Heart right ventricle (tissue), 16 donors: ENCODE measurements around the gene VPS13D. TPM values are rescaled to one million over a fixed set of nuclear protein-coding genes. Genes with fewer than 3 reads are reported as not detected.

Experiments used
- ATAC-seq, 8 donors: fragments of 200-7000 bp; cut with Tn5 transposase; one replicate each; pipeline ENCODE4 v1.9.1; 2020; ENCODE audit warnings: mild to moderate bottlenecking in 8 of 8, moderate library complexity in 8 of 8, moderate number of reproducible peaks in 1 of 8
- DNase-seq, 2 donors: peaks; one replicate each; pipeline ENCODE4 v3.0.0-alpha.2; 2020
- H3K27ac ChIP-seq, 10 donors: fragments of 200-600 bp; sonication (generic) in 2 of 10; one replicate each; pipeline versions ENCODE4 v1.5.0 to v1.8.0; 2020 to 2022; ENCODE audit warnings: mild to moderate bottlenecking in 3 of 10
- H3K27me3 ChIP-seq, 7 donors: fragments of 200-600 bp; one replicate each; pipeline ENCODE4 v1.8.0; 2021 to 2022; ENCODE audit warnings: mild to moderate bottlenecking in 2 of 7
- H3K36me3 ChIP-seq, 9 donors: fragments of 200-600 bp; sonication (generic) in 1 of 9; one replicate each; pipeline versions ENCODE4 v1.5.0 to v1.8.0; 2020 to 2022; ENCODE audit warnings: mild to moderate bottlenecking in 2 of 9
- H3K4me1 ChIP-seq, 9 donors: fragments of 200-600 bp; sonication (generic) in 1 of 9; one replicate each; pipeline versions ENCODE4 v1.5.0 to v1.8.0; 2020 to 2022; ENCODE audit warnings: mild to moderate bottlenecking in 4 of 9
- H3K4me3 ChIP-seq, 10 donors: fragments of 200-600 bp; sonication (generic) in 2 of 10; one replicate each; pipeline versions ENCODE4 v1.5.0 to v1.8.0; 2020 to 2022; ENCODE audit warnings: mild to moderate bottlenecking in 7 of 10, moderate library complexity in 2 of 10
- H3K9me3 ChIP-seq, 11 donors: fragments of 200-600 bp in 10 of 11; sonication (generic) in 2 of 11; one replicate each; pipeline versions ENCODE4 v1.5.0 to v1.8.0; 2013 to 2022; ENCODE audit warnings: mild to moderate bottlenecking in 2 of 11, control low read depth in 1 of 11, moderate library complexity in 1 of 11
- WGBS, 2 donors: extraction: QIAGEN DNeasy Blood & Tissue Kit; methylation state at CpG; one replicate each; pipeline ENCODE4 v1.1.7; 2013; ENCODE audit warnings: inconsistent platforms in 1 of 2; 5-methylcytosine and 5-hydroxymethylcytosine counted together
- intact Hi-C, 10 donors: fragments of 100-400 bp; cut with DNase I; formaldehyde crosslinking; loops; one replicate each; pipeline versions ENCODE4 v1.11.1 to v1.14.2; 2022
- polyA plus RNA-seq, 2 donors: library from polyadenylated mRNA; stranded (reverse); fragments of 200-250 nt; gene quantifications; one replicate each; pipeline ENCODE4 v1.2.3, GENCODE V29; 2013
- total RNA-seq, 10 donors: library from RNA; stranded (reverse); fragmentation: NEBNext Ultra II Directional in 3 of 10; extraction: Animal tissue kit (Norgen Biotek cat#: 25700) in 3 of 10; gene quantifications; one replicate each; pipeline versions ENCODE4 v1.2.1 to v1.2.4, GENCODE V29; 2021 to 2023
- TF ChIP-seq, protein P1 (sequence below), 9 donors: fragments of 200-600 bp; sonication (generic) in 2 of 9; IDR thresholded peaks; one replicate each; pipeline versions ENCODE4 v1.5.0 to v1.8.0; 2021 to 2022; ENCODE audit warnings: antibody characterized with exemption in 9 of 9, mild to moderate bottlenecking in 5 of 9, moderate library complexity in 1 of 9
- donor health status: Arrhythmogenic right ventricular cardiomyopathy.
- donor health status: ischemic (EF 13 %, LVEDD 7.1; RV severe dilation, severe dysfunction).
- donor health status: healthy with polysubstance abuse.
- donor health status: DM: no; HTN: yes; CAD: no.
- donor health status: DM: no; HTN: no; CAD: no.
- donor health status: ischemic (EF 25% LVEDD 6.9; RV normal size, moderate dysfunction).
- donor health status: ischemic (EF 25% LVEDD 5.7; RV mildly dilated, moderate dysfunction).
- donor health status: healthy.
- donor health status: DM: yes; HTN: yes; CAD: no.
- donor health status: Ischemic cardiomyopathy.
- donor health status: ischemic (EF 35%, LVEDD 5.7; RV mildly dilated, moderate dysfunction).
- donor health status: nonischemic (EF 11% LVEDD 7.7; RV severe dilation, severe dysfunction).
- donor health status: DM: yes; HTN: yes; CAD: no.
- donor health status: PGD.
- donor health status: ischemic (EF 29% LVEDD 5.4; RV normal size, mild dysfunction).
- donor health status: nonischemic (EF 23%, LVEDD 6.1; RV moderate dilation, normal function).

Gene VPS13D
- total and polyA plus RNA-seq, 12 donors, result 36.9 to 161 (median 83.3) TPM

GRCh38 chr1:12515234-12515633 lies 285.4 kb downstream of the VPS13D start:
- ATAC-seq (no peak), DNase-seq (no peak)
- Histone ChIP-seq H3K27ac (no peak overlapping the region), H3K36me3 (peaks cover 0 to 25% (median 0%) of the 10 kb centered on the region in 9 donors), H3K27me3 (no peaks in the 10 kb centered on the region), H3K9me3 (no peaks in the 10 kb centered on the region), H3K4me1 (peaks cover 19 to 55% (median 37%) of the 10 kb centered on the region in 9 donors), H3K4me3 (no peak overlapping the region)
- WGBS, 2 donors, result 96 to 97% methylated on average over 5 of the region's 5 CpGs
- intact Hi-C loops, result no loop called here
- TF ChIP-seq, protein P1, sequence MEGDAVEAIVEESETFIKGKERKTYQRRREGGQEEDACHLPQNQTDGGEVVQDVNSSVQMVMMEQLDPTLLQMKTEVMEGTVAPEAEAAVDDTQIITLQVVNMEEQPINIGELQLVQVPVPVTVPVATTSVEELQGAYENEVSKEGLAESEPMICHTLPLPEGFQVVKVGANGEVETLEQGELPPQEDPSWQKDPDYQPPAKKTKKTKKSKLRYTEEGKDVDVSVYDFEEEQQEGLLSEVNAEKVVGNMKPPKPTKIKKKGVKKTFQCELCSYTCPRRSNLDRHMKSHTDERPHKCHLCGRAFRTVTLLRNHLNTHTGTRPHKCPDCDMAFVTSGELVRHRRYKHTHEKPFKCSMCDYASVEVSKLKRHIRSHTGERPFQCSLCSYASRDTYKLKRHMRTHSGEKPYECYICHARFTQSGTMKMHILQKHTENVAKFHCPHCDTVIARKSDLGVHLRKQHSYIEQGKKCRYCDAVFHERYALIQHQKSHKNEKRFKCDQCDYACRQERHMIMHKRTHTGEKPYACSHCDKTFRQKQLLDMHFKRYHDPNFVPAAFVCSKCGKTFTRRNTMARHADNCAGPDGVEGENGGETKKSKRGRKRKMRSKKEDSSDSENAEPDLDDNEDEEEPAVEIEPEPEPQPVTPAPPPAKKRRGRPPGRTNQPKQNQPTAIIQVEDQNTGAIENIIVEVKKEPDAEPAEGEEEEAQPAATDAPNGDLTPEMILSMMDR (IDR thresholded peaks at IDR 0.05), result no peak

GRCh38 chr1:12516741-12517140 lies 286.9 kb downstream of the VPS13D start:
- H3K36me3 ChIP-seq, result peaks cover 0 to 12% (median 0%) of the 10 kb centered on the region in 9 donors
- ATAC-seq (no peak), DNase-seq (no peak)
- 98% methylated on average over 13 of the region's 13 CpGs for WGBS, 2 donors
- H3K4me3 ChIP-seq, result no peak overlapping the region
- H3K9me3 ChIP-seq, result no peaks in the 10 kb centered on the region
- TF ChIP-seq, protein P1 (IDR thresholded peaks at IDR 0.05), result no peak
- no peaks in the 10 kb centered on the region for H3K27me3 ChIP-seq
- intact Hi-C loops, result no loop called here
- H3K4me1 ChIP-seq, result peaks cover 11 to 40% (median 22%) of the 10 kb centered on the region in 9 donors
- H3K27ac ChIP-seq, result no peak overlapping the region

- no peaks in the 10 kb centered on the region for H3K27me3 ChIP-seq
- no peaks in the 10 kb centered on the region for H3K9me3 ChIP-seq
- peak overlapping the region in 1 of 10 donors; percentile 3 for H3K4me3 ChIP-seq
- peak; percentile 74 to 95 (median 87) for ATAC-seq
- peaks cover 6 to 22% (median 14%) of the 10 kb centered on the region in 9 donors for H3K4me1 ChIP-seq
- TF ChIP-seq, protein P1 (IDR thresholded peaks at IDR 0.05), result no peak
- intact Hi-C loops, result no loop called here
- peak overlapping the region in 1 of 10 donors; percentile 2 for H3K27ac ChIP-seq
- 23 to 28% methylated on average over 21 of the region's 21 CpGs for WGBS, 2 donors
- peak; percentile 54 to 80 for DNase-seq
- H3K36me3 ChIP-seq, result no peaks in the 10 kb centered on the region
These were observed 289.3 kb downstream of the VPS13D start for GRCh38 chr1:12518931-12519692.

DNA sequence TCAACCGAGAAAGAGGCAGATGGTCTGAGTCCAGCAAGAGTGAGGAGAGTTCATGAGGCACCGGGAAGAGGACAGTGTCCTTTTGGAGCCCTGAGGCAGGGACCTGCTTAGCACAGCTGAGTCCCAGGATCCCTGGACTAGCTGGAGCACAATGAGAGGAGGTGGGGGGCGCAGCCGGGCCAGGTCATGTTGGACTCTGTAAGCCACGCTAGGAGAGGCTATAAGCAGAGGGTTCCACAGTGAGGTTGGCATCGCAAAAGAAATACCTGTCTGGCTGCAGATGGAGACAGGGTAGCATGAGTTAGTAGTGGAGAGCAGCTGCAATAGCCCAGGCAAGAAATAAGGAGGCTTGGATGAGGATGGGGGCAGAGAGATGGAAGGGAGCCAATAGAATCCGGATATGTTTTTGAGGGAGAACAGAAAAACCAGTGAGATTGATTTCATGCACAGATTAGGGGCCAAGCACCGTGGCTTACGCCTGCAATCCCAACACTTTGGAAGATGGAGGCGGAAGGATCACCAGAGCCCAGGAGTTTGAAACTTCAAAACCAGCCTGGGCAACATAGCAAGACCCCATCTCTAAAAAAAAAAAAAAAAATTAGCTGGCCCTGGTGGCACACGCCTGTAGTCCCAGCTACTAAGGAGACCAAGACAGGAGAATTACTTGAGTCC lies 290.0 kb downstream of the VPS13D start:
- intact Hi-C loops, result no loop called here

More for the DNA sequence above, 290.0 kb downstream of the VPS13D start:
- H3K9me3 ChIP-seq, result no peaks in the 10 kb centered on the region
- no peaks in the 10 kb centered on the region for H3K36me3 ChIP-seq
- WGBS, 2 donors, result 87 to 92% methylated on average over 11 of the region's 11 CpGs
- no peaks in the 10 kb centered on the region for H3K27me3 ChIP-seq
- DNase-seq (no peak), ATAC-seq (peak in 5 of 8 donors; percentile 7 to 45 (median 30))
- H3K27ac ChIP-seq, result no peak overlapping the region
- no peak overlapping the region for H3K4me3 ChIP-seq
- TF ChIP-seq, protein P1 (IDR thresholded peaks at IDR 0.05), result no peak
- H3K4me1 ChIP-seq, result peaks cover 6 to 17% (median 14%) of the 10 kb centered on the region in 9 donors
